ENCODE measurements around the gene NAA11. TPM values are rescaled to one million over a fixed set of nuclear protein-coding genes. Genes with fewer than 3 reads are reported as not detected.

The NAA11 gene
- total RNA-seq, 4 donors from 2014 or later: not detected

DNA sequence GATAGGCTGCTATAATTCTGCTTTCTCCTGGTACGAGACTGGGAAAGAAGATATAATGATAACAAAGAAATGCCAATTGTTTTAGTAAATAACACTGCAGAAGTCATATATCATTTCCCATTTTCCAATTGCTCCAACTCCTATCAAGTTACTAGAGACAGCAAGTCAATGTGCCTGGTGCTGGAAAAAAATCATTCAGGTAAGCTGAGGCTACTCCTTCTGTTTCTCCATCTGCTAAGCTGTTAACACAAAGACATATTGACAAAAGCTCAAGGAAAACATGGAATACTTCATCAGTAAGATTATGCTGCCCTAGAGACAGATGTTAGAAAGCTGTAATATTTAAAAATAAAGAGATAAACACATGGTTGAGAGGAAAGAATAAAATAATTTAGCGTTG, 10.0 kb downstream of the NAA11 start:
- H3K27ac ChIP-seq: no peak overlapping the region
- intact Hi-C loops (cut with DNase I): no loop called here
- no peak for DNase-seq
- H3K4me3 ChIP-seq (replicated peaks in 1 of 3): no peak overlapping the region
- no peaks in the 10 kb centered on the region for H3K9me3 ChIP-seq
- TF ChIP-seq, protein P1, sequence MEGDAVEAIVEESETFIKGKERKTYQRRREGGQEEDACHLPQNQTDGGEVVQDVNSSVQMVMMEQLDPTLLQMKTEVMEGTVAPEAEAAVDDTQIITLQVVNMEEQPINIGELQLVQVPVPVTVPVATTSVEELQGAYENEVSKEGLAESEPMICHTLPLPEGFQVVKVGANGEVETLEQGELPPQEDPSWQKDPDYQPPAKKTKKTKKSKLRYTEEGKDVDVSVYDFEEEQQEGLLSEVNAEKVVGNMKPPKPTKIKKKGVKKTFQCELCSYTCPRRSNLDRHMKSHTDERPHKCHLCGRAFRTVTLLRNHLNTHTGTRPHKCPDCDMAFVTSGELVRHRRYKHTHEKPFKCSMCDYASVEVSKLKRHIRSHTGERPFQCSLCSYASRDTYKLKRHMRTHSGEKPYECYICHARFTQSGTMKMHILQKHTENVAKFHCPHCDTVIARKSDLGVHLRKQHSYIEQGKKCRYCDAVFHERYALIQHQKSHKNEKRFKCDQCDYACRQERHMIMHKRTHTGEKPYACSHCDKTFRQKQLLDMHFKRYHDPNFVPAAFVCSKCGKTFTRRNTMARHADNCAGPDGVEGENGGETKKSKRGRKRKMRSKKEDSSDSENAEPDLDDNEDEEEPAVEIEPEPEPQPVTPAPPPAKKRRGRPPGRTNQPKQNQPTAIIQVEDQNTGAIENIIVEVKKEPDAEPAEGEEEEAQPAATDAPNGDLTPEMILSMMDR (IDR thresholded peaks at IDR 0.05): no peak
- no peak for TF ChIP-seq POLR2A (IDR thresholded peaks at IDR 0.05)
- no peaks in the 10 kb centered on the region for H3K36me3 ChIP-seq
- no peaks in the 10 kb centered on the region for H3K27me3 ChIP-seq
- 79 to 84% methylated on average over 2 of the region's 2 CpGs for WGBS, 2 donors
- no peaks in the 10 kb centered on the region for H3K4me1 ChIP-seq

DNA sequence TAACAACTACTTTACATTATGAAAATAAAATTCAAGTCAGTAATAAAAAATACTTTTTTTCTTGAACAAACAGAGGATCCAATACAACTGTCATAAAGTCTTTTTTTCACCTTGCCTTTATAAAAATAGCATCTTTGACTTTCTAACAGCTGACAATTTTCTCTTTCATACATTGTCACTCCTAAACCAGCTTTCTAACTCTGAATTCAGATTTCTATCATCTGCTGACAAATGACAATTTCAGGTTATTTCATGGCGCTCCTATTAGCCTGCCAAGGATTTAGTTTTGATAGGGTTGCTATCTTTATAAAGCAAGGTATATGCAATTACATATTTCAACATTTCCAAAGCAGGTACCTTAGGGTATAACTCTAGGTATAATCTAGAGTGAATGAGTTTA, 14.6 kb downstream of the NAA11 start:
- no peak for DNase-seq
- H3K9me3 ChIP-seq: no peaks in the 10 kb centered on the region
- no peaks in the 10 kb centered on the region for H3K36me3 ChIP-seq
- TF ChIP-seq, protein P1 (IDR thresholded peaks at IDR 0.05): no peak
- no peak for TF ChIP-seq POLR2A (IDR thresholded peaks at IDR 0.05)
- no peaks in the 10 kb centered on the region for H3K27me3 ChIP-seq
- intact Hi-C loops (cut with DNase I): no loop called here
- no peak overlapping the region for H3K27ac ChIP-seq
- H3K4me1 ChIP-seq: no peaks in the 10 kb centered on the region
- no peak overlapping the region for H3K4me3 ChIP-seq (replicated peaks in 1 of 3)
- 90 to 96% methylated on average over 1 of the region's 1 CpG for WGBS, 2 donors

DNA sequence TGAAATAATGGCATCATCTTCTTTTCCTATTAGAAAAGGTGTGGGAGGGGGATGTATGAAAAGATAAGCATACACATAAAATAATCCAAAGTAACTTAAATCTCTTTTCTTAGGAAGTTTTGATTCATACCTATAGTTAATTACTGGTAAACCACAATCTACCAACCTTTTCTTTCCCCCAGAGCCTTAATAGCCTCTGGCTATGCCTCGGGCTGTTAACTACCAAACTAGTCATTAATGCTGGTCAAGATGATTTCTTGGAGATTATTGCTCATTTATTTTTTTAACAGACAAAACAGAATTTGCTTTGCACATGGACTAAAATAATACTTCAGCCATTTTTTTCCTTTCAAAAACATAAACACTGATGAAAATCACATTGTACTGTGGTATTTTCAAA, 16.9 kb downstream of the NAA11 start:
- no peak for DNase-seq
- Histone ChIP-seq H3K36me3 (no peaks in the 10 kb centered on the region), H3K4me3 (replicated peaks in 1 of 3) (no peak overlapping the region), H3K27ac (no peak overlapping the region), H3K27me3 (no peaks in the 10 kb centered on the region), H3K9me3 (no peaks in the 10 kb centered on the region), H3K4me1 (no peaks in the 10 kb centered on the region)
- intact Hi-C loops (cut with DNase I): no loop called here
- TF ChIP-seq, protein P1 (IDR thresholded peaks at IDR 0.05): no peak
- no peak for TF ChIP-seq POLR2A (IDR thresholded peaks at IDR 0.05)
- 71 to 80% methylated on average over 1 of the region's 1 CpG for WGBS, 2 donors

DNA sequence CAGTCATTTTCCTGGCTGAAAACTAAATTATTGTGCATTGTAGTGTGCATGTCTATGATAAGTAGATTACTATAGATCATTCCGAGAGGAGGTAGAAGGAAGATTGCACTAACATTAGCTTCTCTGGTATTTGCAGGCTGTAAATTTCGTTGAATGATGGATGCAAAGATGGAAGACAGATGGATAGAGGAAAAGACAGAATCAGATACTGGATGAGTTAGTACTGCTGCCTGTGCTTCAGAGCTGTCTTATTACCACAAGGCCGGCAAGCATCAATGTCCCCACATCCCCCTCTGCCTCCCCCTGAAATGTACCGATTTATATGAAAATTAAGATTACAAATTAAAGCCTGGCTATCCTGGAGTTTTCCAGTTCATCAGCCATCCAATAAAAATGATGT, 17.7 kb downstream of the NAA11 start:
- TF ChIP-seq, protein P1 (IDR thresholded peaks at IDR 0.05): no peak
- no peak for TF ChIP-seq POLR2A (IDR thresholded peaks at IDR 0.05)
- no peaks in the 10 kb centered on the region for H3K4me1 ChIP-seq
- no peaks in the 10 kb centered on the region for H3K36me3 ChIP-seq
- no peak for DNase-seq
- intact Hi-C loops (cut with DNase I): no loop called here
- H3K4me3 ChIP-seq (replicated peaks in 1 of 3): no peak overlapping the region
- no peaks in the 10 kb centered on the region for H3K9me3 ChIP-seq
- WGBS, 2 donors: 89 to 91% methylated on average over 4 of the region's 4 CpGs
- H3K27me3 ChIP-seq: no peaks in the 10 kb centered on the region
- no peak overlapping the region for H3K27ac ChIP-seq

DNA sequence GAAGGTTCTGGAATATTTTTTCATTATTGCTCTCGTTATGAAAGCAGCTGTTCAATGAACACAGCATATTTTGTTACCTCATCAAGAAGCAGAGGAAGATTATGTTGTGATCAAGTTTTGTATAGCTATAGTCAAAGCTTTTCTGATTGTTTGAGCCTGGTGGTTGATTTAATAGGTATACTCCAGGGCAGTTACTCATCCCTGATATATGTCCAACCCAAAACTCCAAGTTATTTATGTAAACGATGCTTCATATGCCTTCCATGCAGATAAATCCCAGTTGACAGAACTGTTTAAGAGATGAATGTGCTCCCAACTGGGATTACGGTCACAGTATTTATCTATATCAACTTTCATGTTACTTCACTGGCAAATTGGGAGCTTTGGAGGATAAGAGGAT, 19.1 kb downstream of the NAA11 start:
- H3K9me3 ChIP-seq: no peaks in the 10 kb centered on the region
- DNase-seq: no peak
- 81 to 85% methylated on average over 3 of the region's 3 CpGs for WGBS, 2 donors
- H3K27ac ChIP-seq: no peak overlapping the region
- no peak overlapping the region for H3K4me3 ChIP-seq (replicated peaks in 1 of 3)
- TF ChIP-seq POLR2A (IDR thresholded peaks at IDR 0.05): no peak
- TF ChIP-seq, protein P1 (IDR thresholded peaks at IDR 0.05): no peak
- no peaks in the 10 kb centered on the region for H3K27me3 ChIP-seq
- no peaks in the 10 kb centered on the region for H3K4me1 ChIP-seq
- H3K36me3 ChIP-seq: no peaks in the 10 kb centered on the region
- intact Hi-C loops (cut with DNase I): no loop called here

Measured in thyroid gland (tissue), 4 donors.